A549 (cell line): ENCODE data around the gene TMEM139. TPM values are rescaled to one million over a fixed set of nuclear protein-coding genes. Genes with fewer than 3 reads are reported as not detected.
"Not testable (repeated sequence)": the region's sequence is repeated elsewhere in the genome, so short reads cannot be mapped to it uniquely, and the experiment has no call there.

Experiments used
- ATAC-seq, 2 experiments: fragments of 200-7000 bp in 1 of 2; fragments of >200 bp in 1 of 2; cut with Nextera tagmentation in 1 of 2; cut with Tn5 transposase in 1 of 2; 3 replicates each; pipeline versions ENCODE4 v1.8.0 to v1.9.1; 2018 to 2020; ENCODE audit warnings: mild to moderate bottlenecking in 1 of 2, moderate library complexity in 1 of 2
- CTCF ChIA-PET: fragments of 300-600 bp; sonication (Branson Sonifier 250); formaldehyde crosslinking; extraction: SDS; loops from one replicate; lab custom pipeline; 2021; ENCODE audit warnings: antibody characterized with exemption, inconsistent platforms; lab: Yijun Ruan, JAX
- POLR2A ChIA-PET: fragments of 350-600 bp; formaldehyde crosslinking; extraction: SDS; loops from one replicate; lab custom pipeline; 2021; ENCODE audit warnings: antibody characterized with exemption, inconsistent platforms; lab: Yijun Ruan, JAX
- DNase-seq, 2 experiments: peaks; one replicate each; pipeline versions ENCODE4 v3.0.0 to v3.0.0-alpha.2; 2011 to 2016; ENCODE audit warnings: low read depth in 1 of 2, low spot score in 1 of 2
- FAIRE-seq: peaks from 2 replicates; lab custom pipeline; 2011; peaks lifted over from hg19 to GRCh38; lab: Jason Lieb, UNC
- H3K27ac ChIP-seq, 2 experiments: fragments of >200 bp; sonication (Bioruptor Twin); formaldehyde crosslinking; 3 replicates each; pipeline ENCODE4 v1.5.1; 2016 to 2017
- H3K4me1 ChIP-seq: fragments of >200 bp; sonication (Bioruptor Twin); formaldehyde crosslinking; 3 replicates; pipeline ENCODE4 v1.6.1; 2016
- H3K4me2 ChIP-seq: fragments of >200 bp; sonication (Bioruptor Twin); formaldehyde crosslinking; 3 replicates; pipeline ENCODE4 v1.6.1; 2016
- H3K4me3 ChIP-seq: fragments of >200 bp; sonication (Bioruptor Twin); formaldehyde crosslinking; 3 replicates; pipeline ENCODE4 v1.5.1; 2016
- H3K9me3 ChIP-seq: fragments of >200 bp; sonication (Bioruptor Twin); formaldehyde crosslinking; 3 replicates; pipeline ENCODE4 v1.6.1; 2016
- ATOH8 ChIP-seq: fragments of 250-450 bp; sonication (Bioruptor Pico); IDR thresholded peaks from 2 replicates; pipeline ENCODE4 v1.5.0; 2020; ENCODE audit warnings: low read depth, mild to moderate bottlenecking, moderate library complexity
- CBX2 ChIP-seq: fragments of 200-600 bp; sonication (generic); IDR thresholded peaks from 2 replicates; pipeline ENCODE4 v1.6.1; 2016; ENCODE audit warnings: low read depth, mild to moderate bottlenecking, borderline replicate concordance
- CHD4 ChIP-seq: fragments of 200-600 bp; sonication (generic); IDR thresholded peaks from 2 replicates; pipeline ENCODE4 v1.6.1; 2016; ENCODE audit warnings: antibody characterized with exemption, mild to moderate bottlenecking, borderline replicate concordance
- EHMT2 ChIP-seq: fragments of 200-600 bp; sonication (generic); IDR thresholded peaks from 2 replicates; pipeline ENCODE4 v1.6.1; 2016; ENCODE audit warnings: antibody characterized with exemption, low read depth, mild to moderate bottlenecking, moderate library complexity
- ELK1 ChIP-seq: fragments of 150-350 bp; IDR thresholded peaks from 2 replicates; pipeline ENCODE4 v1.6.1; 2014; ENCODE audit warnings: low read depth, mild to moderate bottlenecking, low read length
- HEYL ChIP-seq: fragments of 250-450 bp; sonication (Bioruptor Pico); IDR thresholded peaks from 2 replicates; pipeline ENCODE4 v1.8.0; 2021; ENCODE audit warnings: mild to moderate bottlenecking, moderate library complexity
- HOXA7 ChIP-seq: fragments of 250-450 bp; sonication (Bioruptor Pico); IDR thresholded peaks from 2 replicates; pipeline ENCODE4 v1.5.0; 2020; ENCODE audit warnings: mild to moderate bottlenecking, moderate library complexity
- JUN ChIP-seq, 2 experiments: fragments of >200 bp; sonication (Bioruptor Twin); formaldehyde crosslinking; IDR thresholded peaks; 2 replicates in 1 of 2; 3 replicates in 1 of 2; pipeline ENCODE4 v1.6.1; 2016 to 2017
- JUNB ChIP-seq: fragments of >200 bp; sonication (Bioruptor Twin); formaldehyde crosslinking; IDR thresholded peaks from 2 replicates; pipeline ENCODE4 v1.6.1; 2016
- NFE2L2 ChIP-seq: fragments of 150-350 bp; conservative IDR thresholded peaks from 2 replicates; pipeline ENCODE4 v1.6.1; 2014; ENCODE audit warnings: low read length
- POLR2A ChIP-seq: IDR thresholded peaks from 2 replicates; pipeline ENCODE4 v1.6.1; 2012; ENCODE audit warnings: mild to moderate bottlenecking, low read length
- POLR2AphosphoS2 ChIP-seq: conservative IDR thresholded peaks from 2 replicates; pipeline ENCODE4 v1.6.1; 2012; ENCODE audit warnings: low read length, improper control_type of control experiment, inconsistent platforms
- RARB ChIP-seq: fragments of 250-450 bp; sonication (Bioruptor Pico); IDR thresholded peaks from 2 replicates; pipeline ENCODE4 v1.8.0; 2021; ENCODE audit warnings: mild to moderate bottlenecking, moderate library complexity
- RCOR1 ChIP-seq: fragments of 150-350 bp; IDR thresholded peaks from 2 replicates; pipeline ENCODE4 v1.6.1; 2014; ENCODE audit warnings: antibody characterized with exemption, low read length, low read depth
- ZC3H11A ChIP-seq: fragments of 450-650 bp; IDR thresholded peaks from 2 replicates; pipeline ENCODE4 v1.6.1; 2014; ENCODE audit warnings: antibody characterized with exemption, mild to moderate bottlenecking
- ZFP36 ChIP-seq: fragments of 450-650 bp; IDR thresholded peaks from 2 replicates; pipeline ENCODE4 v1.6.1; 2014; ENCODE audit warnings: borderline replicate concordance; ENCODE audit not compliant: partially characterized antibody
- WGBS: methylation state at CpG from one replicate; pipeline ENCODE4 v1.1.6; 2017; ENCODE audit errors: missing lambda C conversion rate; 5-methylcytosine and 5-hydroxymethylcytosine counted together
- polyA plus RNA-seq, 4 experiments: library from polyadenylated mRNA; depleted of rRNA in 3 of 4; stranded (reverse); fragments of >200 nt; fragmentation: RNase III in 1 of 4; extraction: RNeasy Plus Mini Kit Qiagen cat#74134 plus additional on column Dnase treatment in 1 of 4; gene quantifications; 2 replicates in 3 of 4; 3 replicates in 1 of 4; pipeline ENCODE4 v1.2.3, GENCODE V29; 2011 to 2017
- TF ChIP-seq, protein P1 (sequence below): fragments of >200 bp; sonication (Bioruptor Twin); formaldehyde crosslinking; IDR thresholded peaks from 3 replicates; pipeline ENCODE4 v1.6.1; 2016

Gene TMEM139
- polyA plus RNA-seq, 2 of the 4 experiments (the other 2 are of a cell fraction) = 0.37 to 0.65 TPM

GRCh38 chr7:143289421-143289820, 4.7 kb downstream of the TMEM139 start (continued):
- TF ChIP-seq CBX2 (no peak), HEYL (CRISPR knock-in tag) (no peak), POLR2A (no peak), POLR2AphosphoS2 (no peak), CHD4 (no peak), RCOR1 (no peak)
- TF ChIP-seq, protein P1, sequence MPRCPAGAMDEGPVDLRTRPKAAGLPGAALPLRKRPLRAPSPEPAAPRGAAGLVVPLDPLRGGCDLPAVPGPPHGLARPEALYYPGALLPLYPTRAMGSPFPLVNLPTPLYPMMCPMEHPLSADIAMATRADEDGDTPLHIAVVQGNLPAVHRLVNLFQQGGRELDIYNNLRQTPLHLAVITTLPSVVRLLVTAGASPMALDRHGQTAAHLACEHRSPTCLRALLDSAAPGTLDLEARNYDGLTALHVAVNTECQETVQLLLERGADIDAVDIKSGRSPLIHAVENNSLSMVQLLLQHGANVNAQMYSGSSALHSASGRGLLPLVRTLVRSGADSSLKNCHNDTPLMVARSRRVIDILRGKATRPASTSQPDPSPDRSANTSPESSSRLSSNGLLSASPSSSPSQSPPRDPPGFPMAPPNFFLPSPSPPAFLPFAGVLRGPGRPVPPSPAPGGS = no peak

GRCh38 chr7:143289888-143290287, 5.1 kb downstream of the TMEM139 start:
- ChIA-PET CTCF (interaction anchor here (1.4 to 2.6 kb wide), 3 partner anchors 10 to 90 kb away, joined by 3 to 8 read pairs (median 6); no protein-coding TSS in a partner anchor), POLR2A (interaction anchor here (0.9 kb wide), 1 partner anchor 27 kb away, joined by 3 read pairs; the partner anchor contains the start of gene GSTK1)
- peak overlapping the region in 1 of 2 experiments; percentile 96; a peak in 1 of 6 replicates for H3K27ac ChIP-seq
- H3K4me1 ChIP-seq = peaks cover 33% of the 10 kb centered on the region
- H3K4me2 ChIP-seq = peak overlapping the region; percentile 88
- 42% methylated on average over 4 of the region's 4 CpGs for WGBS
- not testable (repeated sequence) for FAIRE-seq, DNase-seq, H3K9me3 ChIP-seq, ATAC-seq
- H3K4me3 ChIP-seq = peak overlapping the region; percentile 91; the same call in 2 of the 3 replicates

DNA sequence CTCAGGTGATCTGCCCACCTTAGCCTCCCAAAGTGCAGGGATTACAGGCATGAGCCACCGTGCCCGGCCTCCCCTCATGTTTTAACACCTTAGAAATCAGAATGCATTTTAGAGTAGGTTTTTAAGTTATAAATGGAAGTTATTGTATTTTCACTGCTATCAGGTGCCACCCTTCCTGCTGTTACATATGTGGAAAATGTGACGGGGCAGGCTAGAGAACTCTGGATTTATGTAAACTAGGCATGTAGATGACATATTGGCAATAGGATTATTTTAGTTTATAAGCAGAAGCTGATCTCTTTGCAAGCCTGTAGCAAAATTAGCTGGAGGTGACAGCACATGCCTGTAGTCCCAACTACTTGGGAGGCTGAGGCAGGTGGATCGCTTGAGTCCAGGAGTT, 5.5 kb downstream of the TMEM139 start:
- H3K4me3 ChIP-seq = no peak overlapping the region
- no peak for ATAC-seq
- WGBS = 93% methylated on average over 4 of the region's 4 CpGs
- H3K9me3 ChIP-seq = no peaks in the 10 kb centered on the region
- no peak for TF ChIP-seq EHMT2
- TF ChIP-seq, all 56 proteins: peak for 0
- Histone ChIP-seq H3K27ac (no peak overlapping the region), H3K4me1 (peaks cover 32% of the 10 kb centered on the region), H3K4me2 (peak overlapping the region; percentile 88)
- POLR2A ChIA-PET = no interaction called here
- FAIRE-seq (no peak), DNase-seq (no peak)
- CTCF ChIA-PET = interaction anchor here (1.4 to 2.6 kb wide), 3 partner anchors 10 to 89 kb away, joined by 3 to 8 read pairs (median 6); no protein-coding TSS in a partner anchor

- FAIRE-seq = no peak
- TF ChIP-seq ZFP36 (no peak), JUN (IDR thresholded peaks at IDR 0.05) (no peak), HOXA7 (CRISPR knock-in tag) (no peak), RARB (CRISPR knock-in tag) (no peak), JUNB (no peak), NFE2L2 (no peak), ZC3H11A (no peak), ATOH8 (no peak), ELK1 (no peak)
- CTCF ChIA-PET = interaction anchor here (2.3 kb wide), 1 partner anchor 12 kb away, joined by 11 read pairs; no protein-coding TSS in a partner anchor
Measured at GRCh38 chr7:143292876-143293275, 8.1 kb downstream of the TMEM139 start.

More at GRCh38 chr7:143292876-143293275, 8.1 kb downstream of the TMEM139 start:
- Histone ChIP-seq H3K4me1 (peaks cover 31% of the 10 kb centered on the region), H3K4me3 (no peak overlapping the region), H3K27ac (no peak overlapping the region), H3K9me3 (no peaks in the 10 kb centered on the region), H3K4me2 (no peak overlapping the region)
- ATAC-seq (no peak), DNase-seq (no peak)
- WGBS = 98% methylated on average over 5 of the region's 5 CpGs
- POLR2A ChIA-PET = no interaction called here
